ENCODE measurements around the gene OR4K5. TPM values are rescaled to one million over a fixed set of nuclear protein-coding genes. Genes with fewer than 3 reads are reported as not detected.

OR4K5 gene
- total RNA-seq: not detected

GRCh38 chr14:19920021-19920657 lies at the start of gene OR4K5:
OR4K5 (plus strand) TSS chr14:19920607; CDS start chr14:19920607, 0 bp downstream.
- ChIA-PET POLR2A (no interaction called here), CTCF (no interaction called here)
- DNase-seq: no peak
- Mint-ChIP-seq H3K27me3 (no peaks in the 10 kb centered on the region), H3K9me3 (no peaks in the 10 kb centered on the region), H3K4me1 (no peaks in the 10 kb centered on the region), H3K36me3 (ENCODE audit: low read depth) (no peaks in the 10 kb centered on the region), H3K4me3 (no peak within 1 kb of the TSS), H3K27ac (no peak within 1 kb of the TSS)

GRCh38 chr14:19873178-19873577 lies 47.2 kb upstream of the OR4K5 start:
- Mint-ChIP-seq H3K4me3 (no peak overlapping the region), H3K9me3 (no peaks in the 10 kb centered on the region)

GRCh38 chr14:19874842-19875241 lies 45.6 kb upstream of the OR4K5 start, which contains the start of gene OR4K2:
OR4K2 (plus strand) TSS chr14:19875142; CDS start chr14:19876268, 1,126 bp downstream.
- ChIA-PET CTCF (no interaction called here), POLR2A (no interaction called here)
- H3K27me3 Mint-ChIP-seq: no peaks in the 10 kb centered on the region
- no peaks in the 10 kb centered on the region for H3K36me3 Mint-ChIP-seq (ENCODE audit: low read depth)
- no peak within 1 kb of the TSS for H3K27ac Mint-ChIP-seq
- H3K4me1 Mint-ChIP-seq: no peaks in the 10 kb centered on the region
- H3K4me3 Mint-ChIP-seq: no peak within 1 kb of the TSS
- no peak for DNase-seq
- no peaks in the 10 kb centered on the region for H3K9me3 Mint-ChIP-seq

More at GRCh38 chr14:19873178-19873577, 47.2 kb upstream of the OR4K5 start:
- no peaks in the 10 kb centered on the region for H3K27me3 Mint-ChIP-seq
- CTCF ChIA-PET: no interaction called here
- POLR2A ChIA-PET: no interaction called here
- H3K27ac Mint-ChIP-seq: no peak overlapping the region
- no peaks in the 10 kb centered on the region for H3K36me3 Mint-ChIP-seq (ENCODE audit: low read depth)
- no peak for DNase-seq
- no peaks in the 10 kb centered on the region for H3K4me1 Mint-ChIP-seq

- H3K27ac Mint-ChIP-seq: no peak overlapping the region
- no peaks in the 10 kb centered on the region for H3K36me3 Mint-ChIP-seq (ENCODE audit: low read depth)
- ChIA-PET CTCF (no interaction called here), POLR2A (no interaction called here)
- no peaks in the 10 kb centered on the region for H3K9me3 Mint-ChIP-seq
- H3K4me3 Mint-ChIP-seq: no peak overlapping the region
- no peaks in the 10 kb centered on the region for H3K27me3 Mint-ChIP-seq
- DNase-seq: no peak
- H3K4me1 Mint-ChIP-seq: no peaks in the 10 kb centered on the region
These were observed 42.3 kb upstream of the OR4K5 start for GRCh38 chr14:19878029-19878642.

GRCh38 chr14:19895282-19895681 lies 25.1 kb upstream of the OR4K5 start:
- H3K4me1 Mint-ChIP-seq: no peaks in the 10 kb centered on the region
- no peaks in the 10 kb centered on the region for H3K36me3 Mint-ChIP-seq (ENCODE audit: low read depth)
- H3K27me3 Mint-ChIP-seq: no peaks in the 10 kb centered on the region
- no peak overlapping the region for H3K27ac Mint-ChIP-seq
- H3K4me3 Mint-ChIP-seq: no peak overlapping the region
- peaks cover 33% of the 10 kb centered on the region for H3K9me3 Mint-ChIP-seq
- ChIA-PET CTCF (no interaction called here), POLR2A (no interaction called here)
- no peak for DNase-seq

- CTCF ChIA-PET: no interaction called here
- no peak for DNase-seq
- POLR2A ChIA-PET: no interaction called here
- H3K4me3 Mint-ChIP-seq: no peak overlapping the region
- H3K36me3 Mint-ChIP-seq (ENCODE audit: low read depth): no peaks in the 10 kb centered on the region
- H3K27ac Mint-ChIP-seq: no peak overlapping the region
- H3K4me1 Mint-ChIP-seq: no peaks in the 10 kb centered on the region
- peaks cover 13% of the 10 kb centered on the region for H3K9me3 Mint-ChIP-seq
- no peaks in the 10 kb centered on the region for H3K27me3 Mint-ChIP-seq
These were observed 19.4 kb upstream of the OR4K5 start for GRCh38 chr14:19900999-19901398.

- Mint-ChIP-seq H3K4me1 (no peaks in the 10 kb centered on the region), H3K9me3 (peaks cover 3% of the 10 kb centered on the region), H3K27ac (no peak overlapping the region), H3K36me3 (ENCODE audit: low read depth) (no peaks in the 10 kb centered on the region), H3K4me3 (no peak overlapping the region), H3K27me3 (no peaks in the 10 kb centered on the region)
- ChIA-PET CTCF (no interaction called here), POLR2A (no interaction called here)
- no peak for DNase-seq
These were observed 18.0 kb upstream of the OR4K5 start for GRCh38 chr14:19902409-19902808.

GRCh38 chr14:19906665-19907064 lies 13.7 kb upstream of the OR4K5 start:
- Mint-ChIP-seq H3K36me3 (ENCODE audit: low read depth) (no peaks in the 10 kb centered on the region), H3K9me3 (peaks cover 6% of the 10 kb centered on the region), H3K4me3 (no peak overlapping the region), H3K27ac (no peak overlapping the region), H3K4me1 (no peaks in the 10 kb centered on the region), H3K27me3 (no peaks in the 10 kb centered on the region)
- ChIA-PET POLR2A (no interaction called here), CTCF (no interaction called here)
- no peak for DNase-seq

GRCh38 chr14:19911114-19911513 lies 9.3 kb upstream of the OR4K5 start:
- Mint-ChIP-seq H3K4me1 (no peaks in the 10 kb centered on the region), H3K27me3 (no peaks in the 10 kb centered on the region), H3K4me3 (no peak overlapping the region), H3K36me3 (ENCODE audit: low read depth) (no peaks in the 10 kb centered on the region), H3K27ac (no peak overlapping the region), H3K9me3 (peaks cover 6% of the 10 kb centered on the region)
- DNase-seq: no peak
- POLR2A ChIA-PET: no interaction called here
- CTCF ChIA-PET: no interaction called here

- H3K27me3 Mint-ChIP-seq: no peaks in the 10 kb centered on the region
- no peak overlapping the region for H3K4me3 Mint-ChIP-seq
- no peaks in the 10 kb centered on the region for H3K4me1 Mint-ChIP-seq
- H3K27ac Mint-ChIP-seq: no peak overlapping the region
- ChIA-PET CTCF (no interaction called here), POLR2A (no interaction called here)
- H3K9me3 Mint-ChIP-seq: no peaks in the 10 kb centered on the region
- no peak for DNase-seq
- H3K36me3 Mint-ChIP-seq (ENCODE audit: low read depth): no peaks in the 10 kb centered on the region
These were observed 3.2 kb upstream of the OR4K5 start for GRCh38 chr14:19917243-19917642.

GRCh38 chr14:19917955-19918518 lies 2.4 kb upstream of the OR4K5 start:
- H3K9me3 Mint-ChIP-seq: no peaks in the 10 kb centered on the region
- CTCF ChIA-PET: no interaction called here
- DNase-seq: no peak
- no peaks in the 10 kb centered on the region for H3K36me3 Mint-ChIP-seq (ENCODE audit: low read depth)
- H3K4me3 Mint-ChIP-seq: no peak overlapping the region
- no peaks in the 10 kb centered on the region for H3K27me3 Mint-ChIP-seq
- no peaks in the 10 kb centered on the region for H3K4me1 Mint-ChIP-seq
- H3K27ac Mint-ChIP-seq: no peak overlapping the region
- POLR2A ChIA-PET: no interaction called here

- ChIA-PET POLR2A (no interaction called here), CTCF (no interaction called here)
- Mint-ChIP-seq H3K27ac (no peak overlapping the region), H3K9me3 (no peaks in the 10 kb centered on the region), H3K4me3 (no peak overlapping the region), H3K4me1 (no peaks in the 10 kb centered on the region), H3K36me3 (ENCODE audit: low read depth) (no peaks in the 10 kb centered on the region), H3K27me3 (no peaks in the 10 kb centered on the region)
- no peak for DNase-seq
These were observed 1.7 kb upstream of the OR4K5 start for GRCh38 chr14:19918553-19919264.

GRCh38 chr14:19930617-19931016 lies 10.2 kb downstream of the OR4K5 start, which contains the start of gene OR4K1:
OR4K1 (plus strand) TSS chr14:19930917; CDS start chr14:19935667, 4,750 bp downstream.
- H3K4me3 Mint-ChIP-seq: no peak within 1 kb of the TSS
- H3K36me3 Mint-ChIP-seq (ENCODE audit: low read depth): no peaks in the 10 kb centered on the region
- H3K27me3 Mint-ChIP-seq: no peaks in the 10 kb centered on the region
- no peak within 1 kb of the TSS for H3K27ac Mint-ChIP-seq
- H3K9me3 Mint-ChIP-seq: no peaks in the 10 kb centered on the region
- H3K4me1 Mint-ChIP-seq: no peaks in the 10 kb centered on the region
- POLR2A ChIA-PET: no interaction called here
- CTCF ChIA-PET: no interaction called here
- no peak for DNase-seq

All from activated CD4-positive, alpha-beta memory T cell treated with anti-CD3 and anti-CD28 coated beads, Interleukin-2, amount 10 ng/mL, durations not matched to agents 7 days and 5 days (primary cell).